GM12865 (cell line): ENCODE results near the gene UTP14A.

ENCODE experiments used
- DNase-seq: peaks from one replicate; pipeline ENCODE4 v3.0.0; 2010; ENCODE audit warnings: low read depth
- H3K4me3 ChIP-seq: 2 replicates; pipeline ENCODE4 v1.5.1; 2011; ENCODE audit warnings: mild to moderate bottlenecking, low read depth, low read length, control low read depth
- TF ChIP-seq, protein P1 (sequence below): IDR thresholded peaks from 2 replicates; pipeline ENCODE4 v1.5.1; 2011; ENCODE audit warnings: low read length, control low read depth, low read depth, inconsistent platforms; ENCODE audit not compliant: insufficient read depth; ENCODE audit errors: missing control alignments

The UTP14A gene

DNA sequence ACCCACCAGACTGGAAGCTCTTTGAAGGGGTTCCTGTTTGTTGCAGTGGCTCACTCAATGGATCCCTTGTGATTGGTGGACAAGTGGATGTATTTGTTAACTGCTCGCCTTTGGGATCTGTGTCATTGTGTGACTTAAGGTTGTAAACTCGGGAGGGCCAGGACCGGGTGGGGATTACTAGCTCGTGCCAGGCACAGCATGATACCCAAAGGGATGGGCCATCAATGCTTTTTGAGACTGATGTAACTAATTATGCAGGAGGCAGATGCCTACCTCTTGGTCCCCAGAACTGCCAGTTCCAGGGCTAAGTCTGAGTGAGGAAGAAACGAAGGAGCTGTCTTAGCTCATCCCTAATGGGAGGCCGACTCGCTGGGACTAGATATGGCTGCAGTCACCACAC, 27.7 kb downstream of the UTP14A start:
- H3K4me3 ChIP-seq = no peak overlapping the region
- DNase-seq = no peak
- TF ChIP-seq, protein P1, sequence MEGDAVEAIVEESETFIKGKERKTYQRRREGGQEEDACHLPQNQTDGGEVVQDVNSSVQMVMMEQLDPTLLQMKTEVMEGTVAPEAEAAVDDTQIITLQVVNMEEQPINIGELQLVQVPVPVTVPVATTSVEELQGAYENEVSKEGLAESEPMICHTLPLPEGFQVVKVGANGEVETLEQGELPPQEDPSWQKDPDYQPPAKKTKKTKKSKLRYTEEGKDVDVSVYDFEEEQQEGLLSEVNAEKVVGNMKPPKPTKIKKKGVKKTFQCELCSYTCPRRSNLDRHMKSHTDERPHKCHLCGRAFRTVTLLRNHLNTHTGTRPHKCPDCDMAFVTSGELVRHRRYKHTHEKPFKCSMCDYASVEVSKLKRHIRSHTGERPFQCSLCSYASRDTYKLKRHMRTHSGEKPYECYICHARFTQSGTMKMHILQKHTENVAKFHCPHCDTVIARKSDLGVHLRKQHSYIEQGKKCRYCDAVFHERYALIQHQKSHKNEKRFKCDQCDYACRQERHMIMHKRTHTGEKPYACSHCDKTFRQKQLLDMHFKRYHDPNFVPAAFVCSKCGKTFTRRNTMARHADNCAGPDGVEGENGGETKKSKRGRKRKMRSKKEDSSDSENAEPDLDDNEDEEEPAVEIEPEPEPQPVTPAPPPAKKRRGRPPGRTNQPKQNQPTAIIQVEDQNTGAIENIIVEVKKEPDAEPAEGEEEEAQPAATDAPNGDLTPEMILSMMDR = no peak

DNA sequence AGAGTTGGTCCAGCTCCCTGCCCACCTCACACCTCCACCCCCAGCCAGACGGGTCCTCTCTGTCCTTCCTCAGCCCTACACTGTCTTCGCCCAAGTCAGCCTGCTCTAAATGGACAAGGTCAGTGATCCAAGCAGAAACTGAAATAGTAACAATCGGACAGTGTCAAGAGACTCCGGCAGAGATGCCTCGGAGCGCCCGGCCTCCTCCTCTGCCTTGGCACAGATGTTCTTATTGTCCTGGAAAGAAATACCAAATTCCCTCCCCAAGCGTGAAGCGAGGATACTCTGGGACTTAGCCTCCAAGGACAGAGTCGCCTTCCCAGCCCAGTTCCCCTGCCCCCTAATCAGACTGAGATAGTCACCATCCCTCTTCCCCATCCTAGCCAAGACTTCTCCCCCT, 28.5 kb downstream of the UTP14A start:
- no peak for DNase-seq
- no peak overlapping the region for H3K4me3 ChIP-seq
- TF ChIP-seq, protein P1 = no peak

DNA sequence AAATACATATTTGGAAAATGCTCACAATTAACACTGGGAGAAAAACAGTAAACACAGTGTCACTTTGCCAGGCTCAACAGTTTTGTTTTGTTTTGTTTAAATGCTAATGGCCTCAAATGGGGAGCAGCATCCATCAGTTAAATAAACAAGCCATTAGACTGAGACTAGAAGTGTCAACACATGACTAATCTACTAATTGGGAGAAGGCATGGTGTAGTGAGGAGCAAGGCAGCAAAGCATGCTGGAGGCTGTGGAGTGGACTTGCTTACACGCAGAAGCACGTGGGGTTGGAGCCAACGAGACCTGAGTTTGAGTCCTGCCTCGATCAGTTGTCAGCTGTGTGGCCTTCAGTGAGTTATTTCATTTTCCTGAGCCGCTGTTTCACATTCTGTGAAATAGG, 29.0 kb downstream of the UTP14A start:
- TF ChIP-seq, protein P1 = no peak
- DNase-seq = no peak
- H3K4me3 ChIP-seq = no peak overlapping the region

DNA sequence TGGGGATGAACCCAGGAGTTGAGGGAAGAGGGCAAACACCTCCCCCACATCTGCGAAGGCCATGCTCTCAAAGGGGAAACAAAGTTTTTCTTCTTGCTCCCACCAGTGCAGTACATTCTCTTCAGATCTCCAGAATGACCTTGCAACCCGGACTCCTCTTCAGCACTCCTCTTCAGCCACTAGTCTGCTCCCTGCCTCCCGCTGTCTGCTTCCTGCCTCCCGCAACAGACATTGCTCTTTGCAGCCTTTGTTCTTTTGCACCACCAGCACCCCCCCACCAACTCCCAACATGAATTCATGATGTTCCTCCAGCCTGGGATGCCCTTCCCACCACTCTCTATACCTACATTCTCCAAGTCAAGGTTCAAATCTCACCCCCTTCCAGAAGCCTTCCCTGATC, 32.1 kb downstream of the UTP14A start:
- no peak for DNase-seq
- TF ChIP-seq, protein P1 = no peak
- no peak overlapping the region for H3K4me3 ChIP-seq

DNA sequence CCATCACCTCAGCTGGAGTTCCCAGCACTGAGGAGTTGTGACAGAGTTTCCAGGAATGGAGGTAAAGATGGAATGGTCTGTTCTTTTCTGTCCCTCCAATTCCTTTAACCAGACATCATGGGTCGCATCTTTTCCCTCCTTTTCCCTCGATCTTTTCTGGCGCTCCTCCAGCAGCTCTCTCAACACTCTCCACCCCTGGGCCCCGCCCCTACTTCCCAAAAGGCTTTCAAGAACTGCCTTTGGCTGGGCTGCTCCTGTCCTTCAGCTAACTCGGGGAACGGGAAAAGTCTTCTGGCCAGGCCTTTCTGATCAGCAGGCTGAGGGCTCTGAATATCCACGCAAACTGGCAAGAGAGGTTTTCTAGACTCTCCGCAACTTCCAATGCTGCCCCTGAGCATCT, 34.0 kb downstream of the UTP14A start:
- no peak overlapping the region for H3K4me3 ChIP-seq
- no peak for DNase-seq
- TF ChIP-seq, protein P1 = no peak

DNA sequence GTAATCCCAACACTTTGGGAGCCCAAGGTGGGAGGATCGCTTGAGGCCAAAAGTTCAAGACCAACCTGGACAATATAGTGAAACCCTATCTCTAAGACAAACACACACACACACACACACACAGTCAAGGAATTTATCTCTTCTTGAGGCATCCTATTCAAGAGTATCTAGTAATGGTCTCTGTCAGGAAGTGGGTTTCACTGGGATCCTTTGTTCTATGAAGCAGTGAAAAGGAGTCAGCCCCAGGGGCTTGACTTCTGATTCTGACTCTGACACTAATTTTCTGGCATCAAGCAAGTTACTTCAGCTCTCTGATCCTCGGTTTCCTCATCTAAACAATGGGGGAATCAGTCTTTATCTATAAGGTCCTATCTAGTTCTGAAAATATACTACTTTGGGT, 34.8 kb downstream of the UTP14A start:
- H3K4me3 ChIP-seq = no peak overlapping the region
- DNase-seq = no peak
- TF ChIP-seq, protein P1 = no peak

DNA sequence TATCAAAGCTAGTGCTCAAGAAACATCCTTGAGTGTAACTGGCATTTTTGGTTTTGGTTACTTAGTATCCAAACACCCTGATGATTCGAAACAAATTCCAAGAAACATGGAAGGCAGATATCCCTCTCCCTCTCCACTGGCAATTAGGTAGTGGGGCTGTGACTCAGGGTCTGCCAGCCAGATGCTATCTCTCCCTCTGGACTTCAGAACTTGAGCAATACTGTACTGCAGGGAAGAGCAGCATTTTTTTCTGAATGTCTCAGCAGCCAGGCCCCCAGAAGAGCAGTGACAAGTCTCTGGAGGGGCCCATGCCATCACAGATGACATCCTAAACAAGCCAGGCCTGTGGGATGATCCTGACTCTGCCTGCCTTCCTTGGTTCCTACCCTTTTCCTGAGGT, 39.2 kb downstream of the UTP14A start:
- TF ChIP-seq, protein P1 = no peak
- DNase-seq = no peak
- no peak overlapping the region for H3K4me3 ChIP-seq
